Adrenal gland (tissue), 5 donors: ENCODE measurements around the gene DNAH2.

Experiments used
- POLR2A ChIP-seq, 2 donors: fragments of 450-650 bp; IDR thresholded peaks; one replicate each; pipeline ENCODE4 v1.6.1; 2017; ENCODE audit warnings: antibody characterized with exemption in 2 of 2, mild to moderate bottlenecking in 2 of 2, moderate library complexity in 1 of 2
- TF ChIP-seq, protein P1 (sequence below), 6 experiments: fragments of 450-650 bp in 4 of 6; fragments of 200-600 bp in 2 of 6; sonication (generic) in 1 of 6; IDR thresholded peaks; 1 replicate in 5 of 6; 2 replicates in 1 of 6; pipeline versions ENCODE4 v1.5.1 to v1.8.0; 2016 to 2021; ENCODE audit warnings: antibody characterized with exemption in 6 of 6, mild to moderate bottlenecking in 2 of 6, moderate library complexity in 1 of 6
- donor health status: DM: no; HTN: no; CAD: no.

- TF ChIP-seq POLR2A (IDR thresholded peaks at IDR 0.05): peak; percentile 46 to 92
- TF ChIP-seq, protein P1, sequence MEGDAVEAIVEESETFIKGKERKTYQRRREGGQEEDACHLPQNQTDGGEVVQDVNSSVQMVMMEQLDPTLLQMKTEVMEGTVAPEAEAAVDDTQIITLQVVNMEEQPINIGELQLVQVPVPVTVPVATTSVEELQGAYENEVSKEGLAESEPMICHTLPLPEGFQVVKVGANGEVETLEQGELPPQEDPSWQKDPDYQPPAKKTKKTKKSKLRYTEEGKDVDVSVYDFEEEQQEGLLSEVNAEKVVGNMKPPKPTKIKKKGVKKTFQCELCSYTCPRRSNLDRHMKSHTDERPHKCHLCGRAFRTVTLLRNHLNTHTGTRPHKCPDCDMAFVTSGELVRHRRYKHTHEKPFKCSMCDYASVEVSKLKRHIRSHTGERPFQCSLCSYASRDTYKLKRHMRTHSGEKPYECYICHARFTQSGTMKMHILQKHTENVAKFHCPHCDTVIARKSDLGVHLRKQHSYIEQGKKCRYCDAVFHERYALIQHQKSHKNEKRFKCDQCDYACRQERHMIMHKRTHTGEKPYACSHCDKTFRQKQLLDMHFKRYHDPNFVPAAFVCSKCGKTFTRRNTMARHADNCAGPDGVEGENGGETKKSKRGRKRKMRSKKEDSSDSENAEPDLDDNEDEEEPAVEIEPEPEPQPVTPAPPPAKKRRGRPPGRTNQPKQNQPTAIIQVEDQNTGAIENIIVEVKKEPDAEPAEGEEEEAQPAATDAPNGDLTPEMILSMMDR (IDR thresholded peaks at IDR 0.05): peak in 1 of 6 experiments; percentile 25
These were observed 123.9 kb downstream of the DNAH2 start for GRCh38 chr17:7841396-7841914.
